Measurements from ENCODE around the gene ZHX3. TPM values are rescaled to one million over a fixed set of nuclear protein-coding genes. Genes with fewer than 3 reads are reported as not detected.
A peak's percentile ranks its signal among the peaks of the same experiment; 100 is the strongest.

Gene ZHX3
- total and polyA plus RNA-seq, 9 of the 15 experiments (the other 6 are each of a cell fraction or from before 2014, with no cell fraction given) = 0.80 to 14.6 (median 4.9) TPM

GRCh38 chr20:41136680-41137613 lies 180.6 kb downstream of the ZHX3 start, which contains the start of gene PLCG1 (continued):
- TF ChIP-seq HMGXB4 (CRISPR knock-in tag; IDR thresholded peaks at IDR 0.05) (no peak), SOX6 (IDR thresholded peaks at IDR 0.05) (no peak), ZNF316 (IDR thresholded peaks at IDR 0.05) (no peak), SMARCC2 (IDR thresholded peaks at IDR 0.05; ENCODE audit: low read depth) (no peak), DLX4 (CRISPR knock-in tag; IDR thresholded peaks at IDR 0.05) (no peak), KHSRP (IDR thresholded peaks at IDR 0.05) (no peak), HDAC6 (IDR thresholded peaks at IDR 0.05; ENCODE audit: low read depth, low read length) (no peak), TEAD1 (CRISPR knock-in tag; IDR thresholded peaks at IDR 0.05) (peak in 1 of 2 experiments; percentile 67; a peak in 1 of 4 replicates), POLR2G (IDR thresholded peaks at IDR 0.05; ENCODE audit: low read depth, low read length) (peak; percentile 79), MGA (IDR thresholded peaks at IDR 0.05) (peak; percentile 78), CREB1 (IDR thresholded peaks at IDR 0.05) (0 out of 2 replicates have a peak, but pooled peaks have one; percentile 16), CREB1 (CRISPR knock-in tag; IDR thresholded peaks at IDR 0.05) (peak; percentile 37; the same call in 1 of the 2 replicates), KLF1 (tag; IDR thresholded peaks at IDR 0.05) (no peak; the same call in 1 of the 2 replicates)
